Kidney epithelial cell (primary cell): Measurements from ENCODE around the gene PRSS36. TPM values are rescaled to one million over a fixed set of nuclear protein-coding genes. Genes with fewer than 3 reads are reported as not detected.

Source experiments
- DNase-seq: peaks from one replicate; pipeline ENCODE4 v3.0.0-alpha.2; 2010; ENCODE audit warnings: low read depth
- H3K27me3 ChIP-seq: 2 replicates; pipeline ENCODE4 v1.6.0; 2011; ENCODE audit warnings: low read length; ENCODE audit not compliant: control insufficient read depth, insufficient read depth
- H3K36me3 ChIP-seq: 2 replicates; pipeline ENCODE4 v1.5.1; 2011; ENCODE audit warnings: low read length; ENCODE audit not compliant: control insufficient read depth, insufficient read depth
- H3K4me3 ChIP-seq: 2 replicates; pipeline ENCODE4 v1.5.1; 2011; ENCODE audit warnings: low read depth, mild to moderate bottlenecking, control low read depth, low read length
- total RNA-seq: library from RNA; depleted of rRNA; stranded (reverse); fragments of >200 nt; gene quantifications from 2 replicates; pipeline ENCODE4 v1.2.3, GENCODE V29; 2015
- TF ChIP-seq, protein P1 (sequence below): IDR thresholded peaks from 2 replicates; pipeline ENCODE4 v1.5.1; 2011; ENCODE audit warnings: mild to moderate bottlenecking, moderate library complexity, low read length, control low read depth, inconsistent platforms; ENCODE audit not compliant: insufficient read depth, poor library complexity, severe bottlenecking

Gene PRSS36
- total RNA-seq, 1 donor from 2014 or later, result 1.5 TPM

DNA sequence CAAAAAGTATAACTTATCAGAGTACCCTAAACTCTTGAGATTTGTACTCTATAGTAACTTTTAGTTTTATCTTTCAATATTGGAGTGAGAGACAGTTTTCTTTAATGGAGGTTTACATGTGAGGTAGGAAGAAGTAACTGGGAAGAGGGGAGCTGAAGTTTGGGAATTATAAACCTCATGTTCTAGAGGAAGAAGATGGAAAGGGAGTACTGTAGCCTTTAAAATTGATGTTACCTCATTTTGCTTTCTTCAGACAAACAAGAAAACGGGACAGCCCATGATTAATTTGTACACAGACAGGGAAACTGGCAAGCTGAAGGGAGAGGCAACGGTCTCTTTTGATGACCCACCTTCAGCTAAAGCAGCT lies 39.5 kb upstream of the PRSS36 start:
- H3K27me3 ChIP-seq, result no peaks in the 10 kb centered on the region
- no peak overlapping the region for H3K4me3 ChIP-seq
- DNase-seq, result no peak
- H3K36me3 ChIP-seq, result peaks cover 12% of the 10 kb centered on the region
- TF ChIP-seq, protein P1, sequence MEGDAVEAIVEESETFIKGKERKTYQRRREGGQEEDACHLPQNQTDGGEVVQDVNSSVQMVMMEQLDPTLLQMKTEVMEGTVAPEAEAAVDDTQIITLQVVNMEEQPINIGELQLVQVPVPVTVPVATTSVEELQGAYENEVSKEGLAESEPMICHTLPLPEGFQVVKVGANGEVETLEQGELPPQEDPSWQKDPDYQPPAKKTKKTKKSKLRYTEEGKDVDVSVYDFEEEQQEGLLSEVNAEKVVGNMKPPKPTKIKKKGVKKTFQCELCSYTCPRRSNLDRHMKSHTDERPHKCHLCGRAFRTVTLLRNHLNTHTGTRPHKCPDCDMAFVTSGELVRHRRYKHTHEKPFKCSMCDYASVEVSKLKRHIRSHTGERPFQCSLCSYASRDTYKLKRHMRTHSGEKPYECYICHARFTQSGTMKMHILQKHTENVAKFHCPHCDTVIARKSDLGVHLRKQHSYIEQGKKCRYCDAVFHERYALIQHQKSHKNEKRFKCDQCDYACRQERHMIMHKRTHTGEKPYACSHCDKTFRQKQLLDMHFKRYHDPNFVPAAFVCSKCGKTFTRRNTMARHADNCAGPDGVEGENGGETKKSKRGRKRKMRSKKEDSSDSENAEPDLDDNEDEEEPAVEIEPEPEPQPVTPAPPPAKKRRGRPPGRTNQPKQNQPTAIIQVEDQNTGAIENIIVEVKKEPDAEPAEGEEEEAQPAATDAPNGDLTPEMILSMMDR, result no peak

DNA sequence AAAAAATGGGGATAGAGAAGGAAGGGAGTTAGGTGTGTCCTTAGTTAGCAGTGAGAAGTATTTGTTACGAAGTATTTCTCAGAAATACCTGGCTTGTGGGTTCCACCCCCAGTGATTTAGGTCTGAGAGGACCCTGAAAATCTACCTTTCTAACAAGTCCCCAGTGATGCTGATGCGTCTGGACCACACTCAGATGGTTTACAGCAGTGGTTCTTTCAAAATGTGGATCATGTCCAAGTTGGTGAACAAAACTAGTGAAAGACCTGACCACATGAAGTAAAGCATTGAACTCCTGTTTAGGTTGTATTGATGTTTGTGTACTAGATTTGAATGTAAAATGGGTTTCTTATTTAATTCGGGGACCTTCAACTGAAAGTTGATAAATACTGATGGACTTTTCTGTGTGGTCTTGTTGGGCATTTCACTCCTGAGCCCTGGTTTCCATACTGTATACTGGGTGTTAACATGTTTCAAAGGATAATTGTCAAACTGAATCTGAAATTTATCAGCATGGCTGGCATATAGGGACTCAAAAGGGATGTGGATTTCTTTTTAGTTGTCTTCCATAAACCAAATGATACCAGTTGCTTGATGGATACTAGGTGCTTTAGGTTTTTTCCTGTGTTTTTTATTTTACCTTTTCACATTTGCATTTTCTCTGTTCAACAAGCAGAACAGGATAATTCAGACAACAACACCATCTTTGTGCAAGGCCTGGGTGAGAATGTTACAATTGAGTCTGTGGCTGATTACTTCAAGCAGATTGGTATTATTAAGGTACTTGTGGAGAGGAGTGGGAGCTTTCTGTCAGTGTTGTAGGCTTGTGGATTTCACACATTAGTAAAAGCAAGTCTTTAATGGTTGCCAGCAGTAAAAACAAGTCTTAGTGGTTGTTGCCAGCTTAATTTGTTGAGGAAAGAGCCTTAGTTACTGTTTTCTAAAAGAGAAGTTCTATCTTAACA lies 38.9 kb upstream of the PRSS36 start:
- DNase-seq, result no peak
- Histone ChIP-seq H3K4me3 (no peak overlapping the region), H3K27me3 (no peaks in the 10 kb centered on the region), H3K36me3 (peaks cover 12% of the 10 kb centered on the region)
- TF ChIP-seq, protein P1, result no peak

DNA sequence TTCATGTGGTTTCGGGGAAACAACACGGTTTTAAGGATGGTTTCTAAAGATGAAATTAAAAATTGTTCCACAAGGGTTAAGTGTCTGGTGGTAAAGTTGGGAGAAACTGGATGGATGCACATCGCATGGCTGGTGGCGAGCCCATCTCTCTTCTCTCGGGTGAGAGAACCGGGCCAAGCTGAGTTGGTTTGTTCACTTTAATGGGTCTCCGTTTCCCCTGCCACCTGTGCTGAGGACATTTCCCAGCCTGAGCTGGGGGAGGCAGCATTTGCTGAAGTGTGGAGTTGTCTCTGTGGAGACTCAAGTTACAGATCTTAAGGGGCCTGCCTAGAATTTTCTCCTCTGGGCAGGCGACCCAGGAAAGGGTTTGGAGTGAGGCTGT lies 37.9 kb upstream of the PRSS36 start:
- no peak for DNase-seq
- Histone ChIP-seq H3K4me3 (no peak overlapping the region), H3K36me3 (peaks cover 12% of the 10 kb centered on the region), H3K27me3 (no peaks in the 10 kb centered on the region)
- TF ChIP-seq, protein P1, result no peak

DNA sequence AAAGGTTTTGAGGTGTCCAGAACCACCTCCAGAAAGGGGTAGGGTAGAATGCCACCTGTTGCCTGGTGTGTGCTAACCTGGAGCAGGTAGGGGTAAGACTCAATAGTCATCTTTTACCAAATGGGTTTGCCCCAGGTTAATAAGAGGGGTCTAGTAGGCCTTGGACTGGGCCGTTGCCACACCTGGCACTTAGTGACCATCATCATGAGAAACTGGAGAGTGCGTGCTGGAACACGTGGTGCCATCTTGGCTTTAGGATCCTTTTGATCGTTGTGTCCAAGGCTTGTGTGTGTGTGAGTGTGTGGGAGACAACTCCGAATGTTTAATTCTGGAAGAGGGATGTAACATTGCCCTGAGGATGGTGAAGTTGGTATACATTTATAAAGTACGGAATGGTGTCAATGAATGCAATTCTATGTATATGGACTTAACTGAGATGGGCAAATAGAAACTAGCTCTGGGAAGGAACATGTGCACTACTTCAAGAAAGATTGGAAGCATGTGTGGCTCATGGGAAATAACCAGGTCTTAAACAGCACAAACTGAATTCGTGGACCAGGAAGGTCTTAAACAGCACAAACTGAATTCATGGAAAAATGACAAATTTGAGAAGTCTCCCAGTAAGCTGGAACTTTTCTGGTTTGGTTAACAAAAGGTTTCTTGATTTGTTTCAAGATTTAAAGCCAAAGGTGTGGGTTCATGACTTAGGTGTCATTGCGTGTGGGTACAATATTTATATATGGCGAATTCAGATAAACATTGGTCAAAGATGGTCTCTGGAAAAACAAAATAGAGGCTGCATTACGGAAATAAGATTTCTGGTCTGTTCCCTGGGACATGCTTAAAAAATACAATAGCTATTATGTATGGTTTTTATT lies 37.3 kb upstream of the PRSS36 start:
- no peak for DNase-seq
- TF ChIP-seq, protein P1, result no peak
- peaks cover 12% of the 10 kb centered on the region for H3K36me3 ChIP-seq
- no peak overlapping the region for H3K4me3 ChIP-seq
- no peaks in the 10 kb centered on the region for H3K27me3 ChIP-seq

DNA sequence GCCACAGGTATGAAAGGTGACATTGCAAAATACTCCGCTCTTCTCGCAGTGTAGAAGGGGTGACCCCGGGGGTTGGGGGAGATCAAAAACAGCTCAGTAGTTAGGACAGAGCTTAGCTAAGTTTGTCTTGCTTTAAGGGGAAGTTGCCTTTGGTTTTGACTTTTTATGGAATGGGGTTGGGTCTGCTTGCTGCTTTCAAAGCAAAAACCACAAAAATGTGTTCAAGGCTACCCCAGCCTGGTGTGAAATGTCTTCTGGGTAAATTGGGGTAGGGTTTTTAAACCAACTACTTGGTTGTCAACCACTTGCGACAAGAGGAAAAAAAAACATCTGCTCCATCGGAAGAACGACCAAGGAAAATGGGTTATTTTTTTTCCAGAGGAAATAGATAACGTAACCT lies 36.3 kb upstream of the PRSS36 start:
- DNase-seq, result no peak
- Histone ChIP-seq H3K27me3 (no peaks in the 10 kb centered on the region), H3K4me3 (no peak overlapping the region), H3K36me3 (peaks cover 12% of the 10 kb centered on the region)
- TF ChIP-seq, protein P1, result no peak
